GM10248 (cell line): ENCODE data around the gene SEMG1.
A peak's percentile ranks its signal among the peaks of the same experiment; 100 is the strongest.

Experiments used
- CTCF ChIA-PET: fragments of 300-600 bp; sonication (Branson Sonifier 250); formaldehyde crosslinking; extraction: SDS; loops from one replicate; lab custom pipeline; 2021; ENCODE audit warnings: antibody characterized with exemption; lab: Yijun Ruan, JAX
- POLR2A ChIA-PET: fragments of 350-650 bp; sonication (Branson Sonifier 250); formaldehyde crosslinking; extraction: SDS; loops from one replicate; lab custom pipeline; 2020; ENCODE audit warnings: antibody characterized with exemption; lab: Yijun Ruan, JAX
- DNase-seq: peaks from one replicate; pipeline ENCODE4 v3.0.0; 2012; ENCODE audit errors: extremely low spot score
- TF ChIP-seq, protein P1 (sequence below): IDR thresholded peaks from 2 replicates; pipeline ENCODE4 v1.5.1; 2012; ENCODE audit warnings: mild to moderate bottlenecking, low read depth; ENCODE audit errors: extremely low read depth, missing control alignments, control extremely low read depth

SEMG1 gene

DNA sequence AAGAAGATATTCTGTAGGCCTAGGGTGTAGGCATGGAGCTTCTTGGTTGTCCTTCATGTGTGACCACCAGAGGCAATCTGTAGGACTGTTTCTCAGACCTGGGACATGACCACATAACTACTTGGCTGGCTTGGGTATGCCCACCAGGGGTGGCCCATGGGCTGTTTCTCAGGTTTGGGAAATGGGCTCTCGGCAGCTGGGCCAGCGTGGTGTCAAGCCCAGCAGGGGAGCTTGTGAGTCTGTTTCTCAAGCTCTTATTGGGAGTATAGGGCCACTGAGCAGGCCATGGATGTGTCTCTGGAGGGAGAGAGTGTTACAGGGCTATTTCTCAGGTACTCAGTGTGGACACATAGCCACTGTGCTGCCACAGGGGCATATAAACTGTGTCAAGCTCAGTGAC is 11.8 kb downstream of the SEMG1 start:
- POLR2A ChIA-PET = no interaction called here
- no peak for DNase-seq
- TF ChIP-seq, protein P1, sequence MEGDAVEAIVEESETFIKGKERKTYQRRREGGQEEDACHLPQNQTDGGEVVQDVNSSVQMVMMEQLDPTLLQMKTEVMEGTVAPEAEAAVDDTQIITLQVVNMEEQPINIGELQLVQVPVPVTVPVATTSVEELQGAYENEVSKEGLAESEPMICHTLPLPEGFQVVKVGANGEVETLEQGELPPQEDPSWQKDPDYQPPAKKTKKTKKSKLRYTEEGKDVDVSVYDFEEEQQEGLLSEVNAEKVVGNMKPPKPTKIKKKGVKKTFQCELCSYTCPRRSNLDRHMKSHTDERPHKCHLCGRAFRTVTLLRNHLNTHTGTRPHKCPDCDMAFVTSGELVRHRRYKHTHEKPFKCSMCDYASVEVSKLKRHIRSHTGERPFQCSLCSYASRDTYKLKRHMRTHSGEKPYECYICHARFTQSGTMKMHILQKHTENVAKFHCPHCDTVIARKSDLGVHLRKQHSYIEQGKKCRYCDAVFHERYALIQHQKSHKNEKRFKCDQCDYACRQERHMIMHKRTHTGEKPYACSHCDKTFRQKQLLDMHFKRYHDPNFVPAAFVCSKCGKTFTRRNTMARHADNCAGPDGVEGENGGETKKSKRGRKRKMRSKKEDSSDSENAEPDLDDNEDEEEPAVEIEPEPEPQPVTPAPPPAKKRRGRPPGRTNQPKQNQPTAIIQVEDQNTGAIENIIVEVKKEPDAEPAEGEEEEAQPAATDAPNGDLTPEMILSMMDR = no peak
- CTCF ChIA-PET = interaction anchor here (0.8 to 1.7 kb wide), 2 partner anchors 11 to 93 kb away, joined by 3 to 4 read pairs; no protein-coding TSS in a partner anchor

- CTCF ChIA-PET = interaction anchor here (1.3 kb wide), 1 partner anchor 73 kb away, joined by 4 read pairs; no protein-coding TSS in a partner anchor
- TF ChIP-seq, protein P1 = no peak
- POLR2A ChIA-PET = no interaction called here
- no peak for DNase-seq
Observed at GRCh38 chr20:45221076-45221475, 14.2 kb downstream of the SEMG1 start, which contains the start of gene SEMG2. Gene SEMG2, plus strand, starts transcription at chr20:45221373. Its CDS starts 17 bp downstream, at chr20:45221390.

DNA sequence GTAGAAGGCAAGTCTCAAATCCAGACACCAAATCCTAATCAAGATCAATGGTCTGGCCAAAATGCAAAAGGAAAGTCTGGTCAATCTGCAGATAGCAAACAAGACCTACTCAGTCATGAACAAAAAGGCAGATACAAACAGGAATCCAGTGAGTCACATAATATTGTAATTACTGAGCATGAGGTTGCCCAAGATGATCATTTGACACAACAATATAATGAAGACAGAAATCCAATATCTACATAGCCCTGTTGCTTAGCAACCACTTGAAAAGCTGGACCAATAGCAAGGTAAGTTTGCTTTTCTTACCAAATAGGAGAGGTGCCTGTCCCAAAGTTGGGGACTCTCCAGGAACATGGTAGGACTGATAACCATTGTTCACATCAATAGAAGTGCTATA is 16.3 kb downstream of the SEMG1 start:
- POLR2A ChIA-PET = no interaction called here
- TF ChIP-seq, protein P1 = no peak
- CTCF ChIA-PET = no interaction called here
- DNase-seq = no peak

DNA sequence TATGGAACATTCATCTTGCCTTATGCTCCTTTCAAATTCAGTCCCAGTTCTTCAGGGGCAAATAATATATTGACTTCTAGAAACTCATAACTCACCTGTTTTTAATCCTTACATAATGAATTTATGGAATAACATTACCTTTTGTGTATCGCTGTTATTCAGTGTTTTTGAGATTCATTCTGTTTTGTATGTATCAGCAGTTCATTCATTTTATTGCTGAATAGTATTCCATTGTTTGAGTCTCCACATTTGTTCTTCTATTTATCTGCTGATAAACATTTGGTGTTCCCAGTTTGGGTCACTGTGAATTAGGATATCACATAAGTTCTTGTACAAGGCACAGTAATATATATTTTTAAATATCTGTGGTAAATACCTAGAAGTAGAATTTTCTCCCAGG is 19.5 kb downstream of the SEMG1 start:
- POLR2A ChIA-PET = no interaction called here
- DNase-seq = no peak
- TF ChIP-seq, protein P1 = no peak
- CTCF ChIA-PET = no interaction called here

DNA sequence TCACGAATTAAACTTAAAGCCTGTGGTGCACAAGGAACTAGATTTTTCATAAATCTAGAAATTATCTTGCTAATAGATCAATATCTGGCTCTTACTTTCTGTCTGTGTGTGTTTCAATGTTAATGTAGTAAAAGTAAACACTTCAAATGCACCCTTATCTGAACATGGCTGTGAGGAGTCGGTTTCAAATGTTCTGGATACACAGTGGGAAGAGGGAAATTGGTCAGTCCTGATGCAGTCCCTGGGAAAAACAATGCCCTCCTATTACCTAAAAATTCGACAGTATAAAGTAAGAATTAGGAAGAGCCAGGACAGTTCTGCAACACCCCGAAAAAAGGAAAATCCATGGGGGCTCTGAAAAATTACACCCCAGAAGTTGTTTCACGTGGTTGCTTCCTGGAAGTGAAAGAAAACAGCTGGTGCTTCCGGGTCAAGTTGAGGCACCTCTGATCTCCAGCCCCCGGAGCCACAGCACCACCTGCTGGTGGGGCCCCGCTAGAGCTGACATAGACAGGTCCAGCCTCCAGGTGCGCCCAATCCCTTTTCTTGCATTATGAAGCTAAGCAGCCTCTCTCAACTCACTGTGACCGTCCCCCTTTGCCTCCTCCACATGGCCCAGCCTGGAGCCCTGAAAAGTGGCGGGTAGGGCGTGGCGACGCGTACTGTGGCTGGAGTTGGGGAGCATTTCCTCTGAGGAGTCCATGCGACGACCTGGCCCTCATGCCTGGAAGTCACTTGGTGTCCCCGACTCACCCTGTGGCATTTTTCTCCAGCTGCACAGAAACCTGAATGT is 22.6 kb downstream of the SEMG1 start:
- TF ChIP-seq, protein P1 = peak; percentile 27
- ChIA-PET CTCF (interaction anchor here (0.7 to 1.7 kb wide), 3 partner anchors 11 to 133 kb away, joined by 3 to 4 read pairs (median 3); partner anchors contain the start of gene SLPI), POLR2A (no interaction called here)
- DNase-seq = peak; percentile 26

DNA sequence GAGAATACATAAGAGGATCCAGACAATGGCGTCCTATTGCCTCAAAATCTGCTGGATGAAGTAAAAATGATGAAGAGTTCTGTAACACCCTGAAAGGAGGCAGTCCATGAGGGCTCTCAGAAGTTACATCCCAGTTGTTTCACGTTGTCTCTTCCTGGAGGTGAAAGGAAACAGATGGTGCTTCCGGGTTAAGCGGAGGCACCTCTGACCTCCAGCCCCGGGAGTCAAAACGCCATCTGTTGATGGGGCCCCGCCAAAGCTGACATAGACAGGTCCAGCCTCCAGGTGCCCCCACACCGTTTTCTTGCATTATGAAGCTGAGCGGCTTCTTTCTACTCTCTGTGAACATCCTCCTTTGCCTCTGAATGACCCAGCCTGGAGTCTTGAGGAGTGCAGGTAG is 23.8 kb downstream of the SEMG1 start:
- ChIA-PET CTCF (interaction anchor here (0.9 kb wide), 1 partner anchor 135 kb away, joined by 3 read pairs; no protein-coding TSS in a partner anchor), POLR2A (no interaction called here)
- TF ChIP-seq, protein P1 = no peak
- DNase-seq = no peak
